H1 (cell line): ENCODE measurements around the gene TOP2A. TPM values are rescaled to one million over a fixed set of nuclear protein-coding genes. Genes with fewer than 3 reads are reported as not detected.
"Not testable (repeated sequence)": the region's sequence is repeated elsewhere in the genome, so short reads cannot be mapped to it uniquely, and the experiment has no call there.

Experiments
- CTCF ChIA-PET: fragments of 300-600 bp; sonication (Branson Sonifier 250); formaldehyde crosslinking; loops from one replicate; lab custom pipeline; 2021; ENCODE audit not compliant: partially characterized antibody; lab: Charles Lee
- POLR2A ChIA-PET: fragments of 300-600 bp; sonication (Branson Sonifier 250); formaldehyde crosslinking; loops from one replicate; lab custom pipeline; 2021; ENCODE audit warnings: inconsistent platforms; ENCODE audit not compliant: partially characterized antibody; lab: Charles Lee
- DNase-seq, 2 experiments: peaks; one replicate each; pipeline versions ENCODE4 v3.0.0 to v3.0.0-alpha.2; 2010 to 2022; ENCODE audit warnings: low spot score in 2 of 2, low read depth in 1 of 2, mixed read lengths in 1 of 2
- FAIRE-seq: peaks from 2 replicates; lab custom pipeline; 2011; peaks lifted over from hg19 to GRCh38; lab: Jason Lieb, UNC
- H2AFZ ChIP-seq: 2 replicates; pipeline ENCODE4 v1.8.1; 2012; ENCODE audit warnings: low read length, inconsistent platforms
- H2AK5ac ChIP-seq: 2 replicates; pipeline ENCODE4 v1.6.1; 2013; ENCODE audit warnings: low read depth, low read length
- H2BK120ac ChIP-seq: replicated peaks from 2 replicates; pipeline ENCODE3; 2013; ENCODE audit warnings: low read depth, low read length, inconsistent platforms
- H2BK12ac ChIP-seq: 2 replicates; pipeline ENCODE4 v1.6.1; 2013; ENCODE audit warnings: low read depth, low read length
- H2BK15ac ChIP-seq: 2 replicates; pipeline ENCODE4 v1.6.1; 2013; ENCODE audit warnings: low read length
- H2BK20ac ChIP-seq: 2 replicates; pipeline ENCODE4 v1.6.1; 2013; ENCODE audit warnings: low read length
- H2BK5ac ChIP-seq: 2 replicates; pipeline ENCODE4 v1.6.1; 2013; ENCODE audit warnings: low read depth, low read length
- H3K14ac ChIP-seq: 2 replicates; pipeline ENCODE4 v1.6.1; 2013; ENCODE audit warnings: inconsistent platforms; ENCODE audit not compliant: insufficient read length
- H3K18ac ChIP-seq: 2 replicates; pipeline ENCODE4 v1.6.1; 2013; ENCODE audit warnings: low read length; ENCODE audit errors: extremely low read depth
- H3K23ac ChIP-seq: 2 replicates; pipeline ENCODE4 v1.6.1; 2013; ENCODE audit warnings: inconsistent platforms; ENCODE audit not compliant: insufficient read length
- H3K23me2 ChIP-seq: 2 replicates; pipeline ENCODE4 v1.6.1; 2013; ENCODE audit warnings: low read depth, low read length
- H3K27ac ChIP-seq: 2 replicates; pipeline ENCODE4 v1.6.1; 2011; ENCODE audit warnings: low read depth, low read length, inconsistent platforms
- H3K27me3 ChIP-seq, 4 experiments: replicated peaks in 1 of 4; 1 replicate in 1 of 4; 2 replicates in 3 of 4; pipeline versions ENCODE4 v1.6.1 to v1.8.1; 2011 to 2013; ENCODE audit warnings: low read length in 3 of 4, mild to moderate bottlenecking in 3 of 4, inconsistent platforms in 2 of 4, mixed read lengths in 2 of 4, moderate library complexity in 1 of 4; ENCODE audit not compliant: control insufficient read depth in 3 of 4, insufficient read depth in 3 of 4; ENCODE audit errors: extremely low read depth in 1 of 4
- H3K36me3 ChIP-seq, 4 experiments: 2 replicates each; pipeline versions ENCODE4 v1.6.1 to v1.8.1; 2011 to 2013; ENCODE audit warnings: mild to moderate bottlenecking in 4 of 4, low read length in 3 of 4, moderate library complexity in 2 of 4, control low read depth in 1 of 4, inconsistent platforms in 1 of 4; ENCODE audit not compliant: insufficient read depth in 4 of 4, control insufficient read depth in 2 of 4
- H3K4ac ChIP-seq: replicated peaks from 2 replicates; pipeline ENCODE3; 2013; ENCODE audit warnings: low read length, low read depth, mixed read lengths, inconsistent platforms; ENCODE audit not compliant: insufficient read length
- H3K4me1 ChIP-seq, 4 experiments: replicated peaks in 1 of 4; 1 replicate in 1 of 4; 2 replicates in 3 of 4; pipeline versions ENCODE4 v1.6.1 to v1.8.1; 2011 to 2013; ENCODE audit warnings: low read length in 3 of 4, inconsistent platforms in 2 of 4, mixed read lengths in 1 of 4; ENCODE audit not compliant: insufficient read depth in 4 of 4, control insufficient read depth in 3 of 4
- H3K4me2 ChIP-seq, 2 experiments: 2 replicates each; pipeline versions ENCODE4 v1.6.1 to v1.8.1; 2011 to 2013; ENCODE audit warnings: low read depth in 2 of 2, low read length in 2 of 2, control low read depth in 1 of 2, inconsistent platforms in 1 of 2, mild to moderate bottlenecking in 1 of 2; ENCODE audit not compliant: insufficient read depth in 1 of 2
- H3K4me3 ChIP-seq, 4 experiments: fragments of 200-600, 300-600 bp in 1 of 4; sonication (generic), shearing (Covaris generic), sonication (Bioruptor Twin) in 1 of 4; 2 replicates each; pipeline versions ENCODE4 v1.5.1 to v1.8.1; 2011 to 2016; ENCODE audit warnings: low read length in 4 of 4, low read depth in 3 of 4, control low read depth in 2 of 4, inconsistent platforms in 2 of 4, mild to moderate bottlenecking in 2 of 4, mixed read lengths in 1 of 4, moderate library complexity in 1 of 4; ENCODE audit not compliant: insufficient read depth in 2 of 4; ENCODE audit errors: extremely low read depth in 1 of 4
- H3K56ac ChIP-seq: replicated peaks from 2 replicates; pipeline ENCODE3; 2013; ENCODE audit warnings: low read depth, mild to moderate bottlenecking, mixed read lengths, low read length, inconsistent platforms; ENCODE audit not compliant: insufficient read length
- H3K79me1 ChIP-seq: 2 replicates; pipeline ENCODE4 v1.6.1; 2013; ENCODE audit warnings: low read depth, low read length, control low read depth
- H3K79me2 ChIP-seq, 2 experiments: 2 replicates each; pipeline versions ENCODE4 v1.6.1 to v1.8.1; 2012 to 2013; ENCODE audit warnings: low read length in 2 of 2, mild to moderate bottlenecking in 2 of 2, inconsistent platforms in 1 of 2; ENCODE audit not compliant: insufficient read depth in 2 of 2, control insufficient read depth in 1 of 2
- H3K9ac ChIP-seq, 4 experiments: replicated peaks in 1 of 4; 1 replicate in 1 of 4; 2 replicates in 3 of 4; pipeline versions ENCODE4 v1.6.1 to v1.8.1; 2011 to 2013; ENCODE audit warnings: low read depth in 3 of 4, low read length in 3 of 4, control low read depth in 2 of 4, mild to moderate bottlenecking in 2 of 4, moderate library complexity in 2 of 4, inconsistent platforms in 1 of 4; ENCODE audit errors: extremely low read depth in 1 of 4
- H3K9me3 ChIP-seq, 2 experiments: 2 replicates each; pipeline versions ENCODE4 v1.6.1 to v1.8.1; 2012 to 2013; ENCODE audit warnings: mild to moderate bottlenecking in 2 of 2, moderate library complexity in 2 of 2, control low read depth in 1 of 2, inconsistent platforms in 1 of 2, low read depth in 1 of 2, low read length in 1 of 2, mixed read lengths in 1 of 2; ENCODE audit not compliant: insufficient read depth in 2 of 2
- H4K20me1 ChIP-seq, 2 experiments: replicated peaks in 1 of 2; 2 replicates each; pipeline versions ENCODE3 to v1.8.1; 2011 to 2013; ENCODE audit warnings: inconsistent platforms in 2 of 2, low read length in 2 of 2, mild to moderate bottlenecking in 1 of 2; ENCODE audit not compliant: insufficient read depth in 2 of 2, control insufficient read depth in 1 of 2
- H4K5ac ChIP-seq: 2 replicates; pipeline ENCODE4 v1.6.1; 2013; ENCODE audit warnings: low read length, low read depth, mixed read lengths, inconsistent platforms; ENCODE audit not compliant: insufficient read length
- H4K8ac ChIP-seq: 2 replicates; pipeline ENCODE4 v1.8.0; 2013; ENCODE audit warnings: mild to moderate bottlenecking, moderate library complexity, low read length, inconsistent platforms; ENCODE audit not compliant: insufficient read depth; ENCODE audit errors: extremely low read depth
- H4K91ac ChIP-seq: replicated peaks from 2 replicates; pipeline ENCODE3; 2013; ENCODE audit warnings: low read length, mixed read lengths, inconsistent platforms; ENCODE audit not compliant: insufficient read length
- WGBS, 2 experiments: shearing (Covaris generic) in 1 of 2; methylation state at CpG; one replicate each; pipeline versions ENCODE4 v1.1.6 to v1.1.7; 2013 to 2015; ENCODE audit warnings: low lambda C conversion rate in 2 of 2, mixed read lengths in 2 of 2, inconsistent platforms in 1 of 2, low coverage in 1 of 2, missing lambda C conversion rate in 1 of 2; ENCODE audit not compliant: insufficient replicate concordance in 2 of 2, insufficient coverage in 1 of 2, insufficient read length in 1 of 2; ENCODE audit errors: extremely low coverage in 1 of 2, missing lambda C conversion rate in 1 of 2; 5-methylcytosine and 5-hydroxymethylcytosine counted together
- polyA plus RNA-seq, 7 experiments: library from polyadenylated mRNA; depleted of rRNA in 3 of 7; stranded (reverse) in 5 of 7; unstranded in 2 of 7; fragments of >200 nt in 5 of 7; fragments of 200-250 nt in 2 of 7; gene quantifications; 1 replicate in 5 of 7; 2 replicates in 1 of 7; 4 replicates in 1 of 7; pipeline versions ENCODE4 v1.2.1 to v1.2.3, GENCODE V29; 2011 to 2013; ENCODE audit warnings: missing spikeins in 2 of 7, mixed read lengths in 2 of 7
- total RNA-seq: library from RNA; stranded (reverse); fragmentation: NEBNext Ultra II Directional; extraction: Animal tissue kit (Norgen Biotek cat#: 25700); gene quantifications from 2 replicates; pipeline ENCODE4 v1.2.1, GENCODE V29; 2021

The TOP2A gene
- total and polyA plus RNA-seq, 2 of the 8 experiments (the other 6 are each of a cell fraction or from before 2014, with no cell fraction given) = 83.1 to 291 TPM

DNA sequence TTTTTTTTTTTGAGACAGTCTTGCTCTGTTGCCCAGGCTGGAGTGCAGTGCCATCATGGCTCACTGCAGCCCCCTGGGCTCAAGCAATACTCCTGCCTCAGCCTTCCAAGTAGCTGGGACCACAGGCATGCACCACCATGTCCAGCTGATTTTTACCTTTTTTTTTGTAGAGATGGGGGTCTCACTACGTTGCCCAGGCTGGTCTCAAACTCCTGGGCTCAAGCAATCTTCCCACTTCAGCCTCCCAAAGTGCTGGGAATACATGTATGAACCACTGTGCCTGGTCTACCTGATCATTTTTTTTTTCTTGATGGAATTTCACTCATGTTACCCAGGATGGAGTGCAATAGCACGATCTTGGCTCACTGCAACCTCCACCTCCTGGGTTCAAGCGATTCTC is 31.1 kb downstream of the TOP2A start:
- not testable (repeated sequence) for H3K23me2 ChIP-seq, H2BK15ac ChIP-seq, H2BK5ac ChIP-seq, FAIRE-seq, H4K5ac ChIP-seq, H3K79me1 ChIP-seq, H3K4me3 ChIP-seq, H3K56ac ChIP-seq, H3K18ac ChIP-seq, H3K9me3 ChIP-seq, H2BK12ac ChIP-seq, H3K23ac ChIP-seq, H3K4ac ChIP-seq, H2AFZ ChIP-seq, H3K9ac ChIP-seq, H3K4me1 ChIP-seq, DNase-seq, H3K27me3 ChIP-seq, H3K14ac ChIP-seq, H4K8ac ChIP-seq, H2BK120ac ChIP-seq, H4K91ac ChIP-seq, H3K27ac ChIP-seq, H3K4me2 ChIP-seq, H3K79me2 ChIP-seq, H2AK5ac ChIP-seq, H4K20me1 ChIP-seq, H2BK20ac ChIP-seq
- POLR2A ChIA-PET = interaction anchor here (0.6 to 2.3 kb wide), 10 partner anchors 9 to 265 kb away, joined by 3 to 9 read pairs (median 4); no protein-coding TSS in a partner anchor
- WGBS, 2 experiments = 90% methylated on average over 3 of the region's 3 CpGs; no CpG with 5 or more reads in 1 of the 2 experiments
- peaks cover 5 to 42% (median 34%) of the 10 kb centered on the region in 4 experiments for H3K36me3 ChIP-seq
- CTCF ChIA-PET = interaction anchor here (0.6 to 1.1 kb wide), 5 partner anchors 11 to 151 kb away, joined by 3 to 4 read pairs (median 4); no protein-coding TSS in a partner anchor
